ENCODE results near the gene POLR2B. TPM values are rescaled to one million over a fixed set of nuclear protein-coding genes. Genes with fewer than 3 reads are reported as not detected.
"Not testable (repeated sequence)": the region's sequence is repeated elsewhere in the genome, so short reads cannot be mapped to it uniquely, and the experiment has no call there.

POLR2B gene
- total and polyA plus RNA-seq, 2 of the 8 experiments (the other 6 are each of a cell fraction or from before 2014, with no cell fraction given) = 59.3 to 115 TPM

GRCh38 chr4:56937262-56937661 is 41.4 kb upstream of the POLR2B start:
- Histone ChIP-seq H3K4me2 (ENCODE audit: insufficient read depth in 1 of 2, low read depth in 2 of 2, low read length in 2 of 2) (no peak overlapping the region), H3K23ac (ENCODE audit: insufficient read length) (no peak overlapping the region), H3K4me1 (replicated peaks in 1 of 4; ENCODE audit: control insufficient read depth in 3 of 4, insufficient read depth in 4 of 4, low read length in 3 of 4) (no peaks in the 10 kb centered on the region), H3K9me3 (ENCODE audit: insufficient read depth in 2 of 2, low read depth in 1 of 2, low read length in 1 of 2) (no peaks in the 10 kb centered on the region), H2AFZ (ENCODE audit: low read length) (no peak overlapping the region), H3K27ac (ENCODE audit: low read depth, low read length) (no peak overlapping the region), H4K20me1 (replicated peaks in 1 of 2; ENCODE audit: control insufficient read depth in 1 of 2, insufficient read depth in 2 of 2, low read length in 2 of 2) (no peaks in the 10 kb centered on the region), H2BK20ac (ENCODE audit: low read length) (no peak overlapping the region), H3K14ac (ENCODE audit: insufficient read length) (no peak overlapping the region), H3K27me3 (replicated peaks in 1 of 4; ENCODE audit: control insufficient read depth in 3 of 4, extremely low read depth in 1 of 4, insufficient read depth in 3 of 4, low read length in 3 of 4) (no peaks in the 10 kb centered on the region), H4K91ac (replicated peaks; ENCODE audit: insufficient read length, low read length) (no peak overlapping the region), H2BK15ac (ENCODE audit: low read length) (no peak overlapping the region), H3K36me3 (ENCODE audit: control insufficient read depth in 2 of 4, insufficient read depth in 4 of 4, low read length in 3 of 4) (peaks cover 0 to 7% (median 0%) of the 10 kb centered on the region in 4 experiments; a peak in 2 of 8 replicates), H2BK5ac (ENCODE audit: low read depth, low read length) (no peak overlapping the region), H3K56ac (replicated peaks; ENCODE audit: insufficient read length, low read depth, low read length) (no peak overlapping the region), H2BK120ac (replicated peaks; ENCODE audit: low read depth, low read length) (no peak overlapping the region), H3K18ac (ENCODE audit: extremely low read depth, low read length) (no peak overlapping the region), H3K79me2 (ENCODE audit: control insufficient read depth in 1 of 2, insufficient read depth in 2 of 2, low read length in 2 of 2) (no peaks in the 10 kb centered on the region), H4K8ac (ENCODE audit: extremely low read depth, insufficient read depth, low read length) (no peak overlapping the region), H2BK12ac (ENCODE audit: low read depth, low read length) (no peak overlapping the region), H3K4me3 (ENCODE audit: extremely low read depth in 1 of 4, insufficient read depth in 2 of 4, low read depth in 3 of 4, low read length in 4 of 4) (no peak overlapping the region), H3K4ac (replicated peaks; ENCODE audit: insufficient read length, low read depth, low read length) (no peak overlapping the region), H3K23me2 (ENCODE audit: low read depth, low read length) (no peaks in the 10 kb centered on the region), H3K79me1 (ENCODE audit: low read depth, low read length) (no peaks in the 10 kb centered on the region), H3K9ac (replicated peaks in 1 of 4; ENCODE audit: extremely low read depth in 1 of 4, low read depth in 3 of 4, low read length in 3 of 4) (no peak overlapping the region), H2AK5ac (ENCODE audit: low read depth, low read length) (no peak overlapping the region), H4K5ac (ENCODE audit: insufficient read length, low read depth, low read length) (no peak overlapping the region)
- WGBS, 2 experiments (ENCODE audit: extremely low coverage in 1 of 2, insufficient coverage in 1 of 2, insufficient read length in 1 of 2, insufficient replicate concordance in 2 of 2, low coverage in 1 of 2, low lambda C conversion rate in 2 of 2, missing lambda C conversion rate in 1 of 2) = 97% methylated on average over 6 of the region's 6 CpGs; no CpG with 5 or more reads in 1 of the 2 experiments
- ChIA-PET POLR2A (ENCODE audit: partially characterized antibody) (interaction anchor here (1.1 to 1.3 kb wide), 2 partner anchors 30 to 41 kb away, joined by 3 to 6 read pairs; partner anchors contain the start of genes POLR2B and REST), CTCF (ENCODE audit: partially characterized antibody) (interaction anchor here (0.9 to 1.3 kb wide), 2 partner anchors 14 kb away, joined by 4 read pairs; no protein-coding TSS in a partner anchor)
- DNase-seq (ENCODE audit: low read depth in 1 of 2, low spot score in 2 of 2) = no peak
- no peak for TF ChIP-seq RFX5 (IDR thresholded peaks at IDR 0.05; ENCODE audit: borderline replicate concordance, low read depth, low read length)
- no peak for FAIRE-seq

- not testable (repeated sequence) for H3K4me3 ChIP-seq (ENCODE audit: extremely low read depth in 1 of 4, insufficient read depth in 2 of 4, low read depth in 3 of 4, low read length in 4 of 4); H3K27ac ChIP-seq (ENCODE audit: low read depth, low read length); H4K91ac ChIP-seq (replicated peaks; ENCODE audit: insufficient read length, low read length); H2BK20ac ChIP-seq (ENCODE audit: low read length); H3K18ac ChIP-seq (ENCODE audit: extremely low read depth, low read length); H3K27me3 ChIP-seq (replicated peaks in 1 of 4; ENCODE audit: control insufficient read depth in 3 of 4, extremely low read depth in 1 of 4, insufficient read depth in 3 of 4, low read length in 3 of 4); H4K5ac ChIP-seq (ENCODE audit: insufficient read length, low read depth, low read length); H3K4ac ChIP-seq (replicated peaks; ENCODE audit: insufficient read length, low read depth, low read length); H3K9me3 ChIP-seq (ENCODE audit: insufficient read depth in 2 of 2, low read depth in 1 of 2, low read length in 1 of 2); H2BK15ac ChIP-seq (ENCODE audit: low read length); H3K14ac ChIP-seq (ENCODE audit: insufficient read length); H2BK5ac ChIP-seq (ENCODE audit: low read depth, low read length); H2AFZ ChIP-seq (ENCODE audit: low read length); H2AK5ac ChIP-seq (ENCODE audit: low read depth, low read length); H2BK12ac ChIP-seq (ENCODE audit: low read depth, low read length); H4K20me1 ChIP-seq (replicated peaks in 1 of 2; ENCODE audit: control insufficient read depth in 1 of 2, insufficient read depth in 2 of 2, low read length in 2 of 2); H2BK120ac ChIP-seq (replicated peaks; ENCODE audit: low read depth, low read length); H4K8ac ChIP-seq (ENCODE audit: extremely low read depth, insufficient read depth, low read length); H3K4me2 ChIP-seq (ENCODE audit: insufficient read depth in 1 of 2, low read depth in 2 of 2, low read length in 2 of 2); H3K79me1 ChIP-seq (ENCODE audit: low read depth, low read length); H3K23ac ChIP-seq (ENCODE audit: insufficient read length); H3K36me3 ChIP-seq (ENCODE audit: control insufficient read depth in 2 of 4, insufficient read depth in 4 of 4, low read length in 3 of 4); H3K4me1 ChIP-seq (replicated peaks in 1 of 4; ENCODE audit: control insufficient read depth in 3 of 4, insufficient read depth in 4 of 4, low read length in 3 of 4); H3K79me2 ChIP-seq (ENCODE audit: control insufficient read depth in 1 of 2, insufficient read depth in 2 of 2, low read length in 2 of 2); FAIRE-seq; H3K56ac ChIP-seq (replicated peaks; ENCODE audit: insufficient read length, low read depth, low read length); H3K23me2 ChIP-seq (ENCODE audit: low read depth, low read length); H3K9ac ChIP-seq (replicated peaks in 1 of 4; ENCODE audit: extremely low read depth in 1 of 4, low read depth in 3 of 4, low read length in 3 of 4)
- ChIA-PET POLR2A (ENCODE audit: partially characterized antibody) (interaction anchor here (0.9 to 2.2 kb wide), 5 partner anchors 8 to 31 kb away, joined by 4 to 6 read pairs (median 5); partner anchors contain the start of gene REST), CTCF (ENCODE audit: partially characterized antibody) (interaction anchor here (1.4 kb wide), 1 partner anchor 9 kb away, joined by 3 read pairs; no protein-coding TSS in a partner anchor)
- WGBS, 2 experiments (ENCODE audit: extremely low coverage in 1 of 2, insufficient coverage in 1 of 2, insufficient read length in 1 of 2, insufficient replicate concordance in 2 of 2, low coverage in 1 of 2, low lambda C conversion rate in 2 of 2, missing lambda C conversion rate in 1 of 2) = 93% methylated on average over 14 of the region's 14 CpGs; no CpG with 5 or more reads in 1 of the 2 experiments
- DNase-seq (ENCODE audit: low read depth in 1 of 2, low spot score in 2 of 2) = peak in 1 of 2 experiments; percentile 33
These were observed 38.9 kb upstream of the POLR2B start for GRCh38 chr4:56939826-56940225.
